Left lung (tissue), 10 donors: Measurements from ENCODE around the gene PPP1R3C. TPM values are rescaled to one million over a fixed set of nuclear protein-coding genes. Genes with fewer than 3 reads are reported as not detected.

ENCODE experiments used
- ATAC-seq: fragments of 200-7000 bp; cut with Tn5 transposase; one replicate; pipeline ENCODE4 v1.9.1; 2020; ENCODE audit warnings: moderate library complexity
- DNase-seq, 4 donors: peaks; one replicate each; pipeline ENCODE4 v3.0.0-alpha.2; 2013 to 2020
- H3K27ac ChIP-seq, 2 donors: fragments of 200-600 bp; sonication (generic) in 1 of 2; one replicate each; pipeline versions ENCODE4 v1.5.0 to v1.8.0; 2020 to 2021
- H3K27me3 ChIP-seq, 2 donors: fragments of 200-600 bp; sonication (generic) in 1 of 2; one replicate each; pipeline versions ENCODE4 v1.5.0 to v1.8.0; 2020 to 2021
- H3K36me3 ChIP-seq, 2 donors: fragments of 200-600 bp; sonication (generic) in 1 of 2; one replicate each; pipeline versions ENCODE4 v1.5.0 to v1.8.0; 2020 to 2021
- H3K4me1 ChIP-seq, 2 donors: fragments of 200-600 bp; one replicate each; pipeline ENCODE4 v1.8.0; 2021
- H3K4me3 ChIP-seq, 2 donors: fragments of 200-600 bp; sonication (generic) in 1 of 2; one replicate each; pipeline versions ENCODE4 v1.5.0 to v1.8.0; 2020 to 2021; ENCODE audit warnings: mild to moderate bottlenecking in 1 of 2
- H3K9me3 ChIP-seq, 2 donors: fragments of 200-600 bp; sonication (generic) in 1 of 2; one replicate each; pipeline versions ENCODE4 v1.5.0 to v1.8.0; 2020 to 2021
- intact Hi-C, 2 donors: fragments of 100-400 bp; cut with DNase I; formaldehyde crosslinking; loops; one replicate each; pipeline versions ENCODE4 v1.11.2 to v1.14.2; 2022
- polyA plus RNA-seq, 6 donors: library from polyadenylated mRNA; unstranded; fragments of 120-200 nt; gene quantifications; one replicate each; pipeline ENCODE4 v1.2.1, GENCODE V29; 2013; ENCODE audit not compliant: insufficient read length in 6 of 6
- total RNA-seq, 2 donors: library from RNA; stranded (reverse); fragmentation: NEBNext Ultra II Directional; extraction: Animal tissue kit (Norgen Biotek cat#: 25700); gene quantifications; one replicate each; pipeline ENCODE4 v1.2.1, GENCODE V29; 2021
- TF ChIP-seq, protein P1 (sequence below), 2 donors: fragments of 200-600 bp; sonication (generic) in 1 of 2; IDR thresholded peaks; one replicate each; pipeline versions ENCODE4 v1.5.0 to v1.8.0; 2021; ENCODE audit warnings: antibody characterized with exemption in 2 of 2
- donor health status: DM: no; HTN: yes; CAD: no.
- donor health status: DM: no; HTN: no; CAD: no.

PPP1R3C gene
- total and polyA plus RNA-seq, 8 donors, result 16.8 to 237 (median 200) TPM

DNA sequence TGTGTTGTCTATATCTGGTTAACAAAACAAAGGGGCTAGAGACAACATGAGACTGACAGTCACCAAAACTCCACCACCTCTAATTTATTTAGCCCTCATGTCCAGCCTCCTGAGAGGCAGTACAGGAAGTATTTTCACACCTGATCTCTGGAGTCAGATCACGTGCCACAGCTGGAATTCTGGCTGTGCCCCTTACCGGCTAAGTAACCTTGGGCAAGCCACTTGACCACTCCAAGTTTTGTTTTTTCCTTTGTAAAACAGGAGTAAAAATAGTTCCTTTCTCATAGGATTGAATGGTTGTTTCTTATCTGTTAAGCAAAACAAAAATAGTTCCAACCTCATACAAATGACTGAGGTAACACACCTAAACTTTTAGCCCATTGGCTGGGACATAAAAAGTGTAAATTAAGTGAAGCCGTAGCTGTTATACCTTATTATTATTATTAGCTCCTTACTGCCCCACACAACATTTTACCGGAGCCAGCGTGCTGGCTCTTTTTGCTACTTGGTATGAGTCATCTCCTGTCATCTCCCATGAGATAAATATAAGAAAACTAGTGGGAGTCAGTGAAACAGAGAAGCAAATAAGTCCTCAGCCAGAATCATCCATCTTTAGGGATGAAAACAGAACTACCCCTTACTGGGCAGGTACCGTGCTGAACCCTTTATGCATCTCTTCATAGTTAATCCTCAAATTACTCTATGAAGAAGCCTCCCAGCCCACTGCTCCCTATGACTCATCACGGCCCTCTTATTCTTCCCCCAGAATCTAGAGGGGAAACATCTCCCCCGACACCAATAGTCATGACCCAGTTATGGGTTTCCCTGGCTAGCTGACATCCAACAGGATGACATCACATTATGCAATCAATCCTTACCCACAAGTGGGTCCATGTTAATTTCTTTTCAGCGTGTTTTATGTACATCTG lies 44.9 kb downstream of the PPP1R3C start:
- no peaks in the 10 kb centered on the region for H3K27me3 ChIP-seq
- intact Hi-C loops, result no loop called here
- DNase-seq (no peak), ATAC-seq (no peak)
- no peaks in the 10 kb centered on the region for H3K36me3 ChIP-seq
- H3K9me3 ChIP-seq, result no peaks in the 10 kb centered on the region
- TF ChIP-seq, protein P1, sequence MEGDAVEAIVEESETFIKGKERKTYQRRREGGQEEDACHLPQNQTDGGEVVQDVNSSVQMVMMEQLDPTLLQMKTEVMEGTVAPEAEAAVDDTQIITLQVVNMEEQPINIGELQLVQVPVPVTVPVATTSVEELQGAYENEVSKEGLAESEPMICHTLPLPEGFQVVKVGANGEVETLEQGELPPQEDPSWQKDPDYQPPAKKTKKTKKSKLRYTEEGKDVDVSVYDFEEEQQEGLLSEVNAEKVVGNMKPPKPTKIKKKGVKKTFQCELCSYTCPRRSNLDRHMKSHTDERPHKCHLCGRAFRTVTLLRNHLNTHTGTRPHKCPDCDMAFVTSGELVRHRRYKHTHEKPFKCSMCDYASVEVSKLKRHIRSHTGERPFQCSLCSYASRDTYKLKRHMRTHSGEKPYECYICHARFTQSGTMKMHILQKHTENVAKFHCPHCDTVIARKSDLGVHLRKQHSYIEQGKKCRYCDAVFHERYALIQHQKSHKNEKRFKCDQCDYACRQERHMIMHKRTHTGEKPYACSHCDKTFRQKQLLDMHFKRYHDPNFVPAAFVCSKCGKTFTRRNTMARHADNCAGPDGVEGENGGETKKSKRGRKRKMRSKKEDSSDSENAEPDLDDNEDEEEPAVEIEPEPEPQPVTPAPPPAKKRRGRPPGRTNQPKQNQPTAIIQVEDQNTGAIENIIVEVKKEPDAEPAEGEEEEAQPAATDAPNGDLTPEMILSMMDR (IDR thresholded peaks at IDR 0.05), result no peak
- peaks cover 11 to 23% of the 10 kb centered on the region in 2 donors for H3K4me1 ChIP-seq
- peak overlapping the region in 1 of 2 donors; percentile 27 for H3K27ac ChIP-seq
- no peak overlapping the region for H3K4me3 ChIP-seq

DNA sequence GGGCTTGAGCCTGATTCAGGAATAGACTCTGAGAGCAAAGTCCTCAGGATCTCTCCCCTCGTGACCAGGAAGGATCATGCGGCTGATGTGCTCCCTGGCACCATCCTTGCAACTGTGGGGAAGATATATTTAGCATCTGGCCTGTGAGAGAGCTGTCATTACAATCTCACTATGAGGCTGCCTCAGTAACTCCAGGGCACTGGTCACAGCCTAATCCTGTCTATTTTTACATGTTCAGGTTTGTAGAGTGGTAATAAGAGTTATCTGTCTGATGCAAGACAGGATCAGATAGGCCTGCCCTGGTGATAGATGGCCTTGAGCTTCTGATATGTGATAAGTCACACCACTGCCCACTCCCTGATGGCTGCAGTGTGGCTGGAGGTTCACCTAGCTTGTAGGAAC lies 50.7 kb downstream of the PPP1R3C start:
- ATAC-seq, result no peak
- no peak overlapping the region for H3K27ac ChIP-seq
- no peak overlapping the region for H3K4me3 ChIP-seq
- no peak for DNase-seq
- TF ChIP-seq, protein P1 (IDR thresholded peaks at IDR 0.05), result no peak
- no peaks in the 10 kb centered on the region for H3K4me1 ChIP-seq
- intact Hi-C loops, result no loop called here
- H3K27me3 ChIP-seq, result no peaks in the 10 kb centered on the region
- no peaks in the 10 kb centered on the region for H3K36me3 ChIP-seq
- H3K9me3 ChIP-seq, result peaks cover 0 to 4% of the 10 kb centered on the region in 2 donors

DNA sequence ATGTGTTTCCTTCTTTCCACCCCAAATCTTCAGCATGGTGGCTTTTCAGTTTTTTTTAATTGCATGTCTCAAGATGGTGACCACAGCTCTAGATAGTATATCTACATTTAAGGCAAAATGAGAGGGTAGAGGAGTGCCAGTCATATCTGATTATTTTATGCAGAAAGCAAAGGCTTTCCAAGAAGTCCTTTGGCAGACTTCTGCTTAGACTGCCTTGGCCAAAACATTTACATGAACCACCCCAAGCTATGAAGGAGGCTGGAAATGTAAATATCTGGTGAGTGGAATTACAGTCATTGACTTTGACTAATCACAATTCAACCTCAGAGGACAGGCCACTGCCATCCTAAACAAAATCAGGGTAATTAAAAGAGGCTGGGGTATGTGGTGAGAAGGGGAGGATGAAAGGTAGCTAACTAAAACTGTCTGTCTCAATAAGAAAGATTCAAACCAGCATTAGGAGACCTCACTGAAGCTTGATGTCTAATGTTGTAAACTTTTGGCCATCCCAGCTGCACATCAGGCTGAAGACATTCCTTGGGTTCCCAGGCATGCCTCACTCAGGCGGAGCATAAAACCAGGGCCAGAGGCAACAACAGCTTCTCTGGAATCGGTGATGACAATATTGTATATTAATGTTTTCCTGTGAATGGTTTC lies 53.4 kb downstream of the PPP1R3C start:
- DNase-seq (no peak), ATAC-seq (no peak)
- Histone ChIP-seq H3K36me3 (no peaks in the 10 kb centered on the region), H3K27ac (no peak overlapping the region), H3K4me3 (no peak overlapping the region), H3K4me1 (no peaks in the 10 kb centered on the region), H3K9me3 (peaks cover 0 to 4% of the 10 kb centered on the region in 2 donors), H3K27me3 (no peaks in the 10 kb centered on the region)
- TF ChIP-seq, protein P1 (IDR thresholded peaks at IDR 0.05), result no peak
- intact Hi-C loops, result no loop called here

Other genes with a start within 250 kb of the PPP1R3C start
- 10 to 100 TPM in 1 of 2 donors, 1 to 10 TPM in 1; 9.9 to 15.8 TPM for gene HECTD2, start 222.7 kb downstream of the PPP1R3C start, total RNA-seq
- gene HECTD2, start 222.7 kb downstream of the PPP1R3C start, polyA plus RNA-seq, result 10 to 100 TPM; 59.6 to 89.1 (median 81.9) TPM
- gene TNKS2, start 165.4 kb upstream of the PPP1R3C start, total RNA-seq, result 10 to 100 TPM; 37.1 to 37.6 TPM
- gene TNKS2, start 165.4 kb upstream of the PPP1R3C start, polyA plus RNA-seq, result 10 to 100 TPM; 56.2 to 66.0 (median 60.2) TPM